GM21786 (cell line): ENCODE data around the gene ANK3.

Experiments used
- ATAC-seq: cut with Tn5 transposase; IDR thresholded peaks from one replicate; pipeline ENCODE4 v1.9.1; 2021; ENCODE audit not compliant: unreplicated experiment

The ANK3 gene

GRCh38 chr10:60107308-60107976 is 282.2 kb downstream of the ANK3 start:
- no peak for ATAC-seq

- no peak for ATAC-seq
Measured at GRCh38 chr10:60105295-60105695, 284.4 kb downstream of the ANK3 start.

GRCh38 chr10:60101821-60102220 is 287.9 kb downstream of the ANK3 start:
- ATAC-seq, result no peak

GRCh38 chr10:60099998-60100747 is 289.5 kb downstream of the ANK3 start:
- ATAC-seq, result no peak

- ATAC-seq, result no peak
Measured at GRCh38 chr10:60098677-60099601, 290.7 kb downstream of the ANK3 start.

- peak; percentile 75 for ATAC-seq
Measured at GRCh38 chr10:60096761-60097513, 292.7 kb downstream of the ANK3 start.

- peak; percentile 67 for ATAC-seq
Measured at GRCh38 chr10:60093317-60093716, 296.4 kb downstream of the ANK3 start.

GRCh38 chr10:60086862-60087261 is 302.8 kb downstream of the ANK3 start:
- peak; percentile 85 for ATAC-seq

GRCh38 chr10:60086421-60086820 is 303.3 kb downstream of the ANK3 start:
- no peak for ATAC-seq

GRCh38 chr10:60082744-60083344 is 306.8 kb downstream of the ANK3 start:
- ATAC-seq, result no peak

GRCh38 chr10:60082341-60082740 is 307.3 kb downstream of the ANK3 start:
- no peak for ATAC-seq

GRCh38 chr10:60073781-60074656 is 315.7 kb downstream of the ANK3 start:
- ATAC-seq, result peak; percentile 92

GRCh38 chr10:60073397-60073780 is 316.3 kb downstream of the ANK3 start:
- no peak for ATAC-seq

- ATAC-seq, result no peak
Measured at GRCh38 chr10:60069311-60069710, 320.4 kb downstream of the ANK3 start.

- no peak for ATAC-seq
Measured at GRCh38 chr10:60050366-60050765, 339.3 kb downstream of the ANK3 start.

- ATAC-seq, result no peak
Measured at GRCh38 chr10:60048091-60048501, 341.6 kb downstream of the ANK3 start.

- ATAC-seq, result no peak
Measured at GRCh38 chr10:60045571-60045970, 344.1 kb downstream of the ANK3 start.

- no peak for ATAC-seq
Measured at GRCh38 chr10:60044971-60045370, 344.7 kb downstream of the ANK3 start.

GRCh38 chr10:60044242-60044641 is 345.4 kb downstream of the ANK3 start:
- ATAC-seq, result no peak
